CD4-positive, alpha-beta T cell treated with Interleukin-12 subunit alpha and Interleukin-12 subunit beta, for 1 hour (primary cell): ENCODE results near the gene HGFAC.
A peak's percentile ranks its signal among the peaks of the same experiment; 100 is the strongest.

Experiments used
- DNase-seq: peaks from one replicate; pipeline ENCODE4 v3.0.0-alpha.2; 2020

Gene HGFAC

GRCh38 chr4:3411676-3412075 is 30.1 kb upstream of the HGFAC start:
- no peak for DNase-seq

DNA sequence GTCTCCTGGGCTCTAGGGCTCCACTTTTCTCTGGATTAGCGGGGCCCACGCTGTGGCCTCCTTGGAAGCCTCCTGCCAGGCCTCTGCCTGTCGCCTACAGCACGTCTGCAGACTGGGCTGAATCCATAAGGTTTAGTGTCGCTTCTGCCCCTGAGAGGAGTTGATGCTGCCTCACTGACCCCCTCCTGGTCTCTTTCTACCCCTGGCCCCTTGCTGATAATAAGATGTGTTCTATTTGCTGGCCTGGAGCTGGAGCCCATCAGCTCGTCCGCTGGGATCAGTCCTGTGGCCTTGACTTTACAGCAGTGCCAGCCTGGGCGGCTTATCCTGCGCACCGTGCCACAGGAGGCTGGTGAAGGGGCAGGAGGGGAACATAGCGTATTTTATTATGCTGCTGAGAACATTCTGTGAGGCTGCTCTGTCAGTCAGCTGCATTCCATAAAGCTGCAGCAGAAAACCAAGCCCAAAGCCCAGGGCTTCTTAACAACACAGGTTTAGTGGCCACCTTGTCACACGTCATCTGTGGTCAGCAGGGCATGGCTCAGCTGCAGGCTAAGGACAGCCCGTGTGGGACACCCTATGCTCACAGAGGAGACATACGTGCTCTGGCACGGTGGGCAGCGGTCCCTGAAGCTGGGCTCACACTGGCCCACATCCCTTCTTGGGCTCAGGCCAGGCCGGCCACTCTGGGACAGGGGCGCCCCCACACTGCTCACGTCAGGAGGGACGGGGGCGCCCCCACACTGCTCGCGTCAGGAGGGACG is 29.3 kb upstream of the HGFAC start:
- no peak for DNase-seq

DNA sequence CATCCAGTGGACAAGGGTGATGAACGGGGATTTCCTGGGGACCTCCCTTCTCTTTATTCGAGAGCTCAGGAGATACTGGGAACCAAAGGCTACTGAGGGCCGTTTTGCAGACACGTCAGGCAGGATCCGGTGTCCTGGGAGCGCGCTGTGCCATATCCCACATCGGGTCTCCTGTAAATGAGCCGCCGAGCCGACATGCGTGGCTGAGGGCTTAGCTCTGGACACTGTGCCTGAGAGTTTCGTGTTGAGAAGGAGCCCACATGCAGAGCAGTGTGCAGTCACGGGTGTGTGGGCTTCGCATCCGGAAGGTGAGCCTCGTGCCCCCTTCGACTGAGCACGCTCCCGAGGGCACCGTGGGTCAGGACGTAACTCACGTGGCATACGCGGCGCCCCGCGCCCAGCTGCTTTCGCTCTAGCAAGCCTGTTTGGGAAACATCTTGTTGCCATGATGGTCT is 28.5 kb upstream of the HGFAC start:
- no peak for DNase-seq

DNA sequence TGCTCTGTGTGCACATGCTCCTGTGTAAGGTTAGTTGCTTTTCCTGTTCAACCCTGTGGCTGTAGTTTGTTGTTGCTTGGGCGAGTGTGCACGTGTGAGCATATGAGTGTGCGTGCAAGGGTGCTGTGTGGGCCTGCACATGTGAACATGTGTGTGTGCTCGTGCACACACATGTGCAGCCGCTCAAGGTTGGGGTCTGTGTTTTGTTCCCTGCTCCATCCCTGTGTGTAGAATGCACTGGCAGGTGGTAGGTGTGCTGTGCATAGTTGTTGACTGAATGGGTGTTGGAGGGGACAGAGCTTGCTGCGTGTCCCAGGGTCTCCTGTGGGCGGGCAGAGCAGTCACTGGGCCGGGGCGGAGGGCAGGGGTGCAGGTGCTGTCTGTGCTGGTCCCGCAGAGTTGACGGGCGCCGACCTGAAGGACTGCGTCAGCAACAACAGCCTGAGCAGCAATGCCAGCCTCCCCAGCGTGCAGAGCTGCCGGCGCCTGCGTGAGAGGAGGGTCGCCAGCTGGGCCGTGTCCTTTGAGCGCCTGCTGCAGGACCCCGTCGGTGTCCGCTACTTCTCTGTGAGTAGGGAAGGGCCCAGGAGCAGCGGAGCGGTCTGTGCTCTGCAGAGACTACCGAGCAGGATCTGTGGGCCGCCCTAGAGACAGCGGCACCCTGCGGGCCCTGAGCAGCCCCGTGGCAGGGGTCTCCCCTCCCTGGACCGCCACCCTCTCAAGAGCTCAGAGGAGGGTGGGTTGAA is 27.9 kb upstream of the HGFAC start:
- DNase-seq: no peak

DNA sequence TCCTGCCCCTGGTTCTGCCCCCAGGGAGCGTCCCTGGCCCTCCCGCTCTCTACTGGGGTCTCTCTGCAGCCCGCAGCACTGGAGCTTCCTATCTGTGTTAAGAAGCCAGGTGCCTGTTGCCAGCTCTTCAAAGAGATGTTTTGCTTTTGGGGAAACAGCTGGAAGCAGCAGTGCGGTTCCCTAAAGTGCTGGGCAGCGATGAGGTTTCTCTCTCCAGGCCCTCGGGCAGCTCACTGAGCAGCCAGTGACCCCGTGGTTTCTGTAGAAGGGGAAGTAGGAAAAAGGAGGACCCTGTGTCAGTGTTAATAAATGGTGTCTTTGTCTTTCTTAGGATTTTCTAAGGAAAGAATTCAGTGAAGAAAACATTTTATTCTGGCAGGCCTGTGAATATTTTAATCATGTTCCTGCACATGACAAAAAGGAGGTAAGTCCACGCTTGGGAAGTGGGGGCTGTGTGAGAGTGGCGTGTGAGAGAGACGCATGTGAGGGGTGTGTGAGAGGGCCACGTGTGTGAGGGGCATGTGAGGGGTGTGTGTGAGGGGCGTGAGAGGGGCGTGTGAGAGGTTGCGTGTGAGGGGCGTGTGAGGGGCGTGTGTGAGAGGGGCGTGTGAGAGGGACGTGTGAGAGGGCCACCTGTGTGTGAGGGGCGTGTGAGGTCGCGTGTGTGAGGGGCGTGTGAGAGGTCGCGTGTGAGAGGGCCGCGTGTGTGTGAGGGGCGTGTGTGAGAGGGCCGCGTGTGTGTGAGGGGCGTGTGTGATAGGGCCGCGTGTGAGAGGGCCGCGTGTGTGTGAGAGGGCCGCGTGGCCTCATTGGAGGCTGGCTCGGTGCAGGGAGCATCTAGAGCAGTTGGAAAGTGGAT is 27.1 kb upstream of the HGFAC start:
- DNase-seq: peak; percentile 9

- no peak for DNase-seq
Measured at GRCh38 chr4:3415471-3416141, 26.2 kb upstream of the HGFAC start.

GRCh38 chr4:3416270-3416669 is 25.5 kb upstream of the HGFAC start:
- no peak for DNase-seq

DNA sequence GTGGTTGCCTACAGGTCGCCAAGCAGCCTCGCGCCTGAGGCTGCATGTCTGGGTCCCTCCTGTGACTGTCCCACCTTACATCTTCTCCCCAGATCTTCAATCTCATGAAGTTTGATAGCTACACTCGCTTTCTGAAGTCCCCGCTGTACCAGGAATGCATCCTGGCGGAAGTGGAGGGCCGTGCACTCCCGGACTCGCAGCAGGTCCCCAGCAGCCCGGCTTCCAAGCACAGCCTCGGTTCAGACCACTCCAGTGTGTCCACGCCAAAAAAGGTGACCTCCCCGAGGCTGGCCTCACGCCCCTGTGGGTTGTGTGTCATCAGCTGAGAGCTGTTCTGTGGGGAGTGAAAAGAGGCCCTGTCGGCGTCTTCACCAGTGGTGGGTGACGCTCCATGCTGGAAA is 24.9 kb upstream of the HGFAC start:
- DNase-seq: no peak

- DNase-seq: no peak
Measured at GRCh38 chr4:3417448-3417847, 24.3 kb upstream of the HGFAC start.

DNA sequence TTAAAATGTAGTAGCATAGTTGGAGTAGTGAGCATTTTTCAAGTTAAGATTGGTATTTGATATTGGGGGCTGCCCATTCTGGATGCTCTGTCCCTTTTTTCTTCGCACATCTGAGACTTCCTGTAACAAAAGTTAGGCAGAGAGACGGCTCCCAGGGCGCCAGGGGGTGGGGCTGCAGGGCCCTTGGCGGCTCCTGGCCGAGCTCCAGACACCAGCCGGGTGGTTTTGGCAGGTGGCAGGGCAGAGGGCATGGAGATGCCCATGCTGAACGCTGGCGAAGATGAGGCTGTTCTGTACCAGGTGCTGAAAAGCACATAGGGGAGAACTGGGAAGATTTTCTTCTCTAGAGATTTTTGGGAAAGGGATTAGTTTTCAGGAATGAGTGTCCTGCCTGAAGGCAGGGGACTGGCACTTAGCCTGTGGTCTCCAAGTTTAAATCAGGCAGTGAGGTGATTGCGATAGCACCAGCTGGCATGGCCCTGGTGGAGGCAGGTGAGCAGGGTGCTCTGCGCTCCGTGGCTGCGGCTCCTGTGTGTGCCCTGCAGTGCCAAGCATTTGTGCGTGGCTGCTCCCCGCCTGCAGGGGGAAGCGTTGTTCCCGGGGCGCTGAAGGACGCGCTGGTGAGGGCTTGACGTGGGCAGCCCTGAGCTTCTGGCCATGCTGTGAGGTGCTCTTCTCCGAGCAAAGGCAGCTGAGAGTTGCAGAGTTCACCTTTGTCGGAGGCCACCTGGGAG is 23.6 kb upstream of the HGFAC start:
- DNase-seq: no peak

- DNase-seq: no peak
Measured at GRCh38 chr4:3419836-3420605, 21.7 kb upstream of the HGFAC start.

DNA sequence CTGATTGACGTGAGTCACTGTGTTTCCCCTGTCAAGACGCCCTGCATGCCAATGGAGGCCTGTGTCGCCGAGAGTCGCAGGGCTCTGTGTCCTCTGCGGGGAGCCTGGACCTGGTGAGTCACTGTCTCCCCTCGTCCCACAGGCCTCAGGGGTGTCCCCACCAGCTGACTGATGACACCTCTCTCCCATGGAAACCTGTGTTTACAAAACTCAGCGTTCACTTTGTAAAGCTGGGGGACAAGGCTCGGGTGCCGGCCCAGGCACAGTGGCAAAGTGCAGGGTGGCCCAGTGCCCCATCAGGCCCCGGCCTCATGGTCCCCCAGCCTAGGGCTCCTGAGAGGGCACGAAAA is 21.2 kb upstream of the HGFAC start:
- no peak for DNase-seq

GRCh38 chr4:3420956-3421355 is 20.8 kb upstream of the HGFAC start:
- DNase-seq: no peak

DNA sequence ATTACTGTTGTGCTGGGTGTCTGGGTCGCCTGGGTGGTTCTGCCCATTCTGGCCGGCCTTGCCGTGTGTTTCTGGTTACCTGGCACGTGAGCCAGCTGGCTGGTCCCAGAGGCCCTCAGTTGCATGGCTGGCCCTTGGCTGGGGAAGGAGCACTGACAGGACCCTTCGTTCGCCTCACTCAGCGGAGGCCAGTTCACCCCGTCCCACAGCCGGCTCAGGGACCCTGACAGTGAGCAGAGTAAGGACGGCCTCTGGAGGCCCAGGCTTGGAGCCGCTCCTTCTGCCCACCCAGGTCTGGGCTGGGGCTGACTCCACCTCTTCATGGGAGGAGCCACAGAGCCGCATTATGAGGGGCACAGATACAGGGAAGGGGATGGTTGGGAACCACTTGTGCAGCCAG is 20.3 kb upstream of the HGFAC start:
- DNase-seq: no peak

- DNase-seq: no peak
Measured at GRCh38 chr4:3422241-3422801, 19.4 kb upstream of the HGFAC start.

GRCh38 chr4:3422808-3423297 is 18.9 kb upstream of the HGFAC start:
- DNase-seq: no peak

- DNase-seq: no peak
Measured at GRCh38 chr4:3423406-3423805, 18.4 kb upstream of the HGFAC start.

DNA sequence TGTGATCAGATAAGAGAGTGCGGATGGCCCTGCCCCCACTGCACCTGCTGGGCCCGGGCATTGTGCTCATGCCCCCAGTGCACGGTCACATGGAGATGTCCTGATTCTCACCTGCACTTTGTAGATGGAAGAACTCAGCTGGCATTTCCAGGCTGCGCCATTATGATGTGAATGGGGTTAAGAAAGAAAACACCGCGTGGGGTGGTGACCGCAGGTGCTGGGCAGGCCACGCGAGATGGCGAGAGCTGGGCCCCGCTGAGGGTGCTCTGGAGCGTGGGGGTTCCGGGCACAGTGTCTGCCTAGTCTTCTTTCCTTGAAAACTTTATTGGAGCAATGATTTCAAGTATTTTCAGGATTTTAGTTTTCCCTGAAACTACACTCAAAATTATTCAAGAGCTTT is 17.8 kb upstream of the HGFAC start:
- DNase-seq: no peak

DNA sequence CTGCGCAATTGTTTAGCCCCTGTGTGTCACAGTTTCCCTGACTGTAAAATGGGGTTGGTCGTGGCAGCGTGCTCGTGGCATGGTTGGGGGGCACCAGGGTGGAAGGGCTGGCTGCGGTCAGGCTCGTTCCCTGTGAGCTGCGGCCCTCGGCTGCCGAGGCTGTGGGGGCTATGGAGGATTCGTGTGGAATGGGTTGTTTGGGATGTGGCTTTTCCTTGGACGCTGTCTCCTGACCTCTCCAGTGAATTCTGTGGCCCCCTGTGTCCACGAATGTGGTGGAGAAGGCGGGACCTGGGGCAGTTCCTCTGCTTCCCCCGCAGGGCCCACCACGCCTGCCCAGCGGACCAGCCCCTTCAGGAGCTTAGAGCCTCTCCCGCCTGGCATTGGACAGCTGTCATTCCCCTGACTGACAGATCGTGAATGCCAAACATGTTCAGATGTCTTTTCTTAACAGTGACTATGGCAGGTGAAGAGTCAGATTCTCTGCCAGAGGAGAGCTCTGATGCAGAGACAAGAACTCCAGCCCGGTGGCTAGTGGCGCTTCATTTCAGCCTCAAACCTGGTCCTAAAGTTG is 17.2 kb upstream of the HGFAC start:
- no peak for DNase-seq

DNA sequence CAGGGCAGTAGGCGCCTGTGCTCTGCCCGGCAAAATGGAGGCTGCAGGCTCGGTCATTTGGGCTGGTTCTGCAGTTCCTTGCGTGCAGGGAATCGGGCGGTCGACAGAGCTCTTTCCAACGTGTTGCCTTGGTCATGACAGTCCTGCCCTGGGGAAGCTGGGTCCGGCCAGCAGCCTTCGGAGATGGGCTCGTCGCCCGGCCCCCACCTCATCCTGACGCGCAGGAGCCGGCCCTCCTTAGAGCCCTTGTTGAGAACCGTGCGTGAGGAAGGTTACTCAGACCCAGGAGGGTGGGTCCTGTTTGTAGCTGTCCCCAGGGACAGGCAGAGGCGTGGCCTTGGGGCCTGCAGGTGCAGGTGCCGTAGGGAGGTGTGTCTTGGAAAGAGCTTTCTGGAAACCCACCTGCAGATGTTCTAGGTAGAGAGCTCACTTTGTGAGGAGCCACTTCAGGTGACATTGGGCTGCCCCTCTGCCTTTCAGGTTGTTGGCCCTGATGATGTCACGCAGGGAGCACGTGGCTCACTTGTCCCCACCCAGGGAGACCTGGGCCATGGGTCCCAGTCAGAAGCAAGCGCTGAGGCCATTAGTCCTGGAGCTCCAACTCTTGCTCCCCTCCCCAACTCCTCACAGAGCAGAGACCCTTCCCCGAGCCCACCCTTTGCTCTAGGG is 15.2 kb upstream of the HGFAC start:
- DNase-seq: no peak
